ENCODE measurements around the gene DACT2. TPM values are rescaled to one million over a fixed set of nuclear protein-coding genes. Genes with fewer than 3 reads are reported as not detected.

DACT2 gene
- total and polyA plus RNA-seq, 4 donors = 0.25 to 2.8 (median 0.88) TPM

DNA sequence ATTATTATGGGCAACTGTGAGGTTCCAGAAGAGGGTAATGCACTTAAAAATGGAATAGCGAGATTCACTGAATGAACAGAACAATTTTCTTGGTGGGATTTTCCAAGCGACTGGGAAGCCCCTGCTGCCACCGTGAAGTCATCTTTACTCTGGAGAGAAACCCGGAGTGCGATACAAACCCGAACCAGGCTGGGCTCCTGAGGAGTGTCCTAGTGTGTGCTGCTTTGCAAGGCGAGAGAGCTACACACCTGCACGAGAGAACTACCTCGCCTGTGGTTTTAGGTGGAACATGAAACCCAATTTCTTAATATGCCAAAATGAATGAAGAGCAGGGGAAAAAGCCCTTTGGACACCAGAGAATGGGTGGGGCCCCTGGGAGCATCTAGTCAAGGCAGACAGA, 33.5 kb upstream of the DACT2 start:
- H3K27me3 ChIP-seq (ENCODE audit: control insufficient read depth in 4 of 4, insufficient read depth in 4 of 4, low read length in 3 of 4) = no peaks in the 10 kb centered on the region
- no peak for DNase-seq (ENCODE audit: low spot score)
- TF ChIP-seq, protein P1, sequence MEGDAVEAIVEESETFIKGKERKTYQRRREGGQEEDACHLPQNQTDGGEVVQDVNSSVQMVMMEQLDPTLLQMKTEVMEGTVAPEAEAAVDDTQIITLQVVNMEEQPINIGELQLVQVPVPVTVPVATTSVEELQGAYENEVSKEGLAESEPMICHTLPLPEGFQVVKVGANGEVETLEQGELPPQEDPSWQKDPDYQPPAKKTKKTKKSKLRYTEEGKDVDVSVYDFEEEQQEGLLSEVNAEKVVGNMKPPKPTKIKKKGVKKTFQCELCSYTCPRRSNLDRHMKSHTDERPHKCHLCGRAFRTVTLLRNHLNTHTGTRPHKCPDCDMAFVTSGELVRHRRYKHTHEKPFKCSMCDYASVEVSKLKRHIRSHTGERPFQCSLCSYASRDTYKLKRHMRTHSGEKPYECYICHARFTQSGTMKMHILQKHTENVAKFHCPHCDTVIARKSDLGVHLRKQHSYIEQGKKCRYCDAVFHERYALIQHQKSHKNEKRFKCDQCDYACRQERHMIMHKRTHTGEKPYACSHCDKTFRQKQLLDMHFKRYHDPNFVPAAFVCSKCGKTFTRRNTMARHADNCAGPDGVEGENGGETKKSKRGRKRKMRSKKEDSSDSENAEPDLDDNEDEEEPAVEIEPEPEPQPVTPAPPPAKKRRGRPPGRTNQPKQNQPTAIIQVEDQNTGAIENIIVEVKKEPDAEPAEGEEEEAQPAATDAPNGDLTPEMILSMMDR (IDR thresholded peaks at IDR 0.05; ENCODE audit: low read depth, low read length, missing input control) = no peak
- no peak for TF ChIP-seq MAX (IDR thresholded peaks at IDR 0.05)
- TF ChIP-seq HNF4G (IDR thresholded peaks at IDR 0.05) = no peak
- TF ChIP-seq NR2F2 (IDR thresholded peaks at IDR 0.05) = no peak
- no peak for TF ChIP-seq EGR1 (IDR thresholded peaks at IDR 0.05; ENCODE audit: low read depth in 2 of 2)
- no peak for TF ChIP-seq YY1 (IDR thresholded peaks at IDR 0.05)
- no peak for TF ChIP-seq HNF4A (conservative IDR thresholded peaks at IDR 0.05)
- no peak for TF ChIP-seq FOXA2 (IDR thresholded peaks at IDR 0.05)
- TF ChIP-seq RXRA (IDR thresholded peaks at IDR 0.05) = no peak
- no peak for TF ChIP-seq REST (IDR thresholded peaks at IDR 0.05)
- TF ChIP-seq, protein P2, sequence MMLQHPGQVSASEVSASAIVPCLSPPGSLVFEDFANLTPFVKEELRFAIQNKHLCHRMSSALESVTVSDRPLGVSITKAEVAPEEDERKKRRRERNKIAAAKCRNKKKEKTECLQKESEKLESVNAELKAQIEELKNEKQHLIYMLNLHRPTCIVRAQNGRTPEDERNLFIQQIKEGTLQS (IDR thresholded peaks at IDR 0.05) = no peak
- no peaks in the 10 kb centered on the region for H3K9me3 ChIP-seq (ENCODE audit: control insufficient read depth in 4 of 4, low read length in 3 of 4)
- H3K27ac ChIP-seq (ENCODE audit: low read depth in 1 of 2, low read length in 2 of 2) = no peak overlapping the region
- WGBS = 95% methylated on average over 9 of the region's 9 CpGs
- no peaks in the 10 kb centered on the region for H3K36me3 ChIP-seq (ENCODE audit: control insufficient read depth in 4 of 4, insufficient read depth in 3 of 4, low read depth in 1 of 4, low read length in 3 of 4)
- H3K4me3 ChIP-seq (ENCODE audit: low read depth in 1 of 3, low read length in 3 of 3) = no peak overlapping the region
- H3K4me1 ChIP-seq (ENCODE audit: control insufficient read depth in 4 of 4, insufficient read depth in 4 of 4, low read length in 3 of 4) = peaks cover 1 to 4% (median 3%) of the 10 kb centered on the region in 4 donors
- no peak overlapping the region for H3K9ac ChIP-seq (ENCODE audit: low read depth in 1 of 2, low read length in 2 of 2)

DNA sequence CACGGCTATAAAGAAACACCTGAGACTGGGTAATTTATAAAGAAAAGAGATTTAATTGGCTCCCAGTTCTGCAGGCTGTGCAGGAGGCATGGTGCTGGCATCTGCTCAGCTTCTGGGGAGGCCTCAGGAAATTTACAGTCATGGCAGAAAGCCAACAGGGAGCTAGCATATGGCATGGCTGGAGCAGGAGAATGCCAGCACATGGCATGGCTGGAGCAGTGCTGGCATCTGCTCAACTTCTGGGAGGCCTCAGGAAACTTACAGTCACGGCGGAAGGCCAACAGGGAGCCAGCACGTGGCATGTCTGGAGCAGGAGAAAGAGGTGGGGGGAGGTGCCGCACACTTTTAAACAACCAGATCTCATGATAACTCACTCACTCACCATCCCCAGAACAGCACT, 32.5 kb upstream of the DACT2 start:
- H3K9ac ChIP-seq (ENCODE audit: low read depth in 1 of 2, low read length in 2 of 2) = no peak overlapping the region
- H3K9me3 ChIP-seq (ENCODE audit: control insufficient read depth in 4 of 4, low read length in 3 of 4) = no peaks in the 10 kb centered on the region
- H3K27me3 ChIP-seq (ENCODE audit: control insufficient read depth in 4 of 4, insufficient read depth in 4 of 4, low read length in 3 of 4) = no peaks in the 10 kb centered on the region
- no peaks in the 10 kb centered on the region for H3K36me3 ChIP-seq (ENCODE audit: control insufficient read depth in 4 of 4, insufficient read depth in 3 of 4, low read depth in 1 of 4, low read length in 3 of 4)
- no peak for DNase-seq (ENCODE audit: low spot score)
- H3K27ac ChIP-seq (ENCODE audit: low read depth in 1 of 2, low read length in 2 of 2) = no peak overlapping the region
- H3K4me3 ChIP-seq (ENCODE audit: low read depth in 1 of 3, low read length in 3 of 3) = no peak overlapping the region
- TF ChIP-seq REST (IDR thresholded peaks at IDR 0.05) = no peak
- 94% methylated on average over 5 of the region's 5 CpGs for WGBS
- H3K4me1 ChIP-seq (ENCODE audit: control insufficient read depth in 4 of 4, insufficient read depth in 4 of 4, low read length in 3 of 4) = peaks cover 1 to 4% (median 3%) of the 10 kb centered on the region in 4 donors

Measured in liver (tissue), 9 donors.